Stimulated activated CD8-positive, alpha-beta memory T cell treated with anti-CD3 and anti-CD28 coated beads, Interleukin-2, amount 100 ng/mL, for 1 hour (primary cell): ENCODE results near the gene CERS2.

Experiments used
- DNase-seq, 2 donors: peaks; one replicate each; pipeline ENCODE4 v3.0.0-alpha.2; 2020; ENCODE audit warnings: low read depth in 2 of 2

CERS2 gene

GRCh38 chr1:150974580-150975478 is at the start of gene CERS2:
Gene CERS2, minus strand, starts transcription at chr1:150974835. Its CDS starts 5,745 bp downstream, at chr1:150969090.
- DNase-seq, result peak; percentile 50 to 64

GRCh38 chr1:151013518-151013917 is 38.9 kb upstream of the CERS2 start:
- DNase-seq, result no peak

GRCh38 chr1:151012684-151013471 is 38.2 kb upstream of the CERS2 start:
- DNase-seq, result no peak

GRCh38 chr1:151011154-151011850 is 36.7 kb upstream of the CERS2 start:
- no peak for DNase-seq

- DNase-seq, result no peak
Measured at GRCh38 chr1:151010346-151010726, 35.7 kb upstream of the CERS2 start.

GRCh38 chr1:151009674-151010345 is 35.2 kb upstream of the CERS2 start:
- no peak for DNase-seq

GRCh38 chr1:151009206-151009587 is 34.6 kb upstream of the CERS2 start:
- DNase-seq, result no peak

- DNase-seq, result peak; percentile 92 to 96
Measured at GRCh38 chr1:151008244-151009205, 33.9 kb upstream of the CERS2 start, which contains the start of gene PRUNE1. Gene PRUNE1, plus strand, starts transcription at chr1:151008449. Its CDS starts 184 bp downstream, at chr1:151008633.

GRCh38 chr1:151007853-151008243 is 33.2 kb upstream of the CERS2 start:
- DNase-seq, result no peak

- no peak for DNase-seq
Measured at GRCh38 chr1:151006327-151007052, 31.9 kb upstream of the CERS2 start, which contains the start of gene MINDY1. Gene MINDY1, minus strand, starts transcription at chr1:151006902. Its CDS starts 4,285 bp downstream, at chr1:151002617.

- DNase-seq, result no peak
Measured at GRCh38 chr1:151005729-151006319, 31.2 kb upstream of the CERS2 start.

- DNase-seq, result no peak
Measured at GRCh38 chr1:151003180-151003579, 28.5 kb upstream of the CERS2 start.

- DNase-seq, result no peak
Measured at GRCh38 chr1:151002611-151003010, 28.0 kb upstream of the CERS2 start.

GRCh38 chr1:151002051-151002450 is 27.4 kb upstream of the CERS2 start:
- DNase-seq, result no peak

- no peak for DNase-seq
Measured at GRCh38 chr1:151001602-151002001, 27.0 kb upstream of the CERS2 start.

- no peak for DNase-seq
Measured at GRCh38 chr1:151000408-151000807, 25.8 kb upstream of the CERS2 start.

GRCh38 chr1:150999926-151000325 is 25.3 kb upstream of the CERS2 start:
- no peak for DNase-seq

- DNase-seq, result no peak
Measured at GRCh38 chr1:150999051-150999674, 24.5 kb upstream of the CERS2 start.

- no peak for DNase-seq
Measured at GRCh38 chr1:150997949-150998348, 23.3 kb upstream of the CERS2 start.
